Stimulated activated CD8-positive, alpha-beta memory T cell treated with anti-CD3 and anti-CD28 coated beads, Interleukin-4, amount 100 ng/mL, for 24 hours (primary cell): ENCODE data around the gene MFAP2.

Experiments
- DNase-seq: peaks from one replicate; pipeline ENCODE4 v3.0.0-alpha.2; 2020; ENCODE audit warnings: low read depth

The MFAP2 gene

GRCh38 chr1:17007121-17007520 lies 26.7 kb upstream of the MFAP2 start:
- no peak for DNase-seq

GRCh38 chr1:17005365-17005740 lies 24.9 kb upstream of the MFAP2 start:
- DNase-seq, result no peak

- DNase-seq, result no peak
Measured at GRCh38 chr1:17004466-17005364, 24.3 kb upstream of the MFAP2 start.

- no peak for DNase-seq
Measured at GRCh38 chr1:17002524-17002902, 22.1 kb upstream of the MFAP2 start.

GRCh38 chr1:17001760-17002523 lies 21.5 kb upstream of the MFAP2 start:
- no peak for DNase-seq

- DNase-seq, result no peak
Measured at GRCh38 chr1:16999863-17000262, 19.4 kb upstream of the MFAP2 start.

GRCh38 chr1:16998589-16998988 lies 18.2 kb upstream of the MFAP2 start:
- no peak for DNase-seq

- DNase-seq, result no peak
Measured at GRCh38 chr1:16996845-16997244, 16.4 kb upstream of the MFAP2 start.

GRCh38 chr1:16993521-16994038 lies 13.2 kb upstream of the MFAP2 start:
- no peak for DNase-seq

- DNase-seq, result no peak
Measured at GRCh38 chr1:16992675-16993074, 12.3 kb upstream of the MFAP2 start.

GRCh38 chr1:16992102-16992501 lies 11.7 kb upstream of the MFAP2 start:
- no peak for DNase-seq

GRCh38 chr1:16991571-16991970 lies 11.2 kb upstream of the MFAP2 start:
- DNase-seq, result no peak

GRCh38 chr1:16989676-16990391 lies 9.4 kb upstream of the MFAP2 start:
- no peak for DNase-seq

- no peak for DNase-seq
Measured at GRCh38 chr1:16988210-16988609, 7.8 kb upstream of the MFAP2 start.

- no peak for DNase-seq
Measured at GRCh38 chr1:16986962-16987361, 6.5 kb upstream of the MFAP2 start.

- DNase-seq, result no peak
Measured at GRCh38 chr1:16986560-16986959, 6.1 kb upstream of the MFAP2 start.

GRCh38 chr1:16986113-16986512 lies 5.7 kb upstream of the MFAP2 start:
- no peak for DNase-seq

GRCh38 chr1:16984717-16985116 lies 4.3 kb upstream of the MFAP2 start:
- no peak for DNase-seq

- DNase-seq, result no peak
Measured at GRCh38 chr1:16983649-16984048, 3.2 kb upstream of the MFAP2 start.

GRCh38 chr1:16982902-16983301 lies 2.5 kb upstream of the MFAP2 start:
- no peak for DNase-seq

- DNase-seq, result no peak
Measured at GRCh38 chr1:16981269-16981849, 939 bp upstream of the MFAP2 start.
